HEK293T (cell line): Measurements from ENCODE around the gene NRG3.

Source experiments
- ELF4 ChIP-seq: fragments of 450-650 bp; IDR thresholded peaks from 2 replicates; pipeline ENCODE4 v1.6.1; 2017; ENCODE audit warnings: antibody characterized with exemption
- FOXA1 ChIP-seq: fragments of 450-650 bp; IDR thresholded peaks from 2 replicates; pipeline ENCODE4 v1.6.1; 2016; ENCODE audit warnings: mild to moderate bottlenecking
- FOXM1 ChIP-seq: fragments of 450-650 bp; IDR thresholded peaks from 2 replicates; pipeline ENCODE4 v1.6.1; 2017; ENCODE audit warnings: mild to moderate bottlenecking, borderline replicate concordance
- LEF1 ChIP-seq: fragments of 450-650 bp; IDR thresholded peaks from 2 replicates; pipeline ENCODE4 v1.6.1; 2017; ENCODE audit warnings: mild to moderate bottlenecking, borderline replicate concordance
- SP1 ChIP-seq: fragments of 450-650 bp; IDR thresholded peaks from 2 replicates; pipeline ENCODE4 v1.6.1; 2017
- TF ChIP-seq, protein P1 (sequence below): fragments of 450-650 bp; IDR thresholded peaks from 2 replicates; pipeline ENCODE4 v1.6.1; 2016

- TF ChIP-seq SP1, result no peak
- TF ChIP-seq ELF4, result no peak
- no peak for TF ChIP-seq LEF1
- TF ChIP-seq, protein P1, sequence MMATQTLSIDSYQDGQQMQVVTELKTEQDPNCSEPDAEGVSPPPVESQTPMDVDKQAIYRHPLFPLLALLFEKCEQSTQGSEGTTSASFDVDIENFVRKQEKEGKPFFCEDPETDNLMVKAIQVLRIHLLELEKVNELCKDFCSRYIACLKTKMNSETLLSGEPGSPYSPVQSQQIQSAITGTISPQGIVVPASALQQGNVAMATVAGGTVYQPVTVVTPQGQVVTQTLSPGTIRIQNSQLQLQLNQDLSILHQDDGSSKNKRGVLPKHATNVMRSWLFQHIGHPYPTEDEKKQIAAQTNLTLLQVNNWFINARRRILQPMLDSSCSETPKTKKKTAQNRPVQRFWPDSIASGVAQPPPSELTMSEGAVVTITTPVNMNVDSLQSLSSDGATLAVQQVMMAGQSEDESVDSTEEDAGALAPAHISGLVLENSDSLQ, result no peak
- TF ChIP-seq FOXA1, result no peak
- TF ChIP-seq FOXM1, result no peak
These were observed 750.7 kb downstream of the NRG3 start for GRCh38 chr10:82625512-82626189.
